ENCODE results near the gene ERC1.

Gene ERC1

DNA sequence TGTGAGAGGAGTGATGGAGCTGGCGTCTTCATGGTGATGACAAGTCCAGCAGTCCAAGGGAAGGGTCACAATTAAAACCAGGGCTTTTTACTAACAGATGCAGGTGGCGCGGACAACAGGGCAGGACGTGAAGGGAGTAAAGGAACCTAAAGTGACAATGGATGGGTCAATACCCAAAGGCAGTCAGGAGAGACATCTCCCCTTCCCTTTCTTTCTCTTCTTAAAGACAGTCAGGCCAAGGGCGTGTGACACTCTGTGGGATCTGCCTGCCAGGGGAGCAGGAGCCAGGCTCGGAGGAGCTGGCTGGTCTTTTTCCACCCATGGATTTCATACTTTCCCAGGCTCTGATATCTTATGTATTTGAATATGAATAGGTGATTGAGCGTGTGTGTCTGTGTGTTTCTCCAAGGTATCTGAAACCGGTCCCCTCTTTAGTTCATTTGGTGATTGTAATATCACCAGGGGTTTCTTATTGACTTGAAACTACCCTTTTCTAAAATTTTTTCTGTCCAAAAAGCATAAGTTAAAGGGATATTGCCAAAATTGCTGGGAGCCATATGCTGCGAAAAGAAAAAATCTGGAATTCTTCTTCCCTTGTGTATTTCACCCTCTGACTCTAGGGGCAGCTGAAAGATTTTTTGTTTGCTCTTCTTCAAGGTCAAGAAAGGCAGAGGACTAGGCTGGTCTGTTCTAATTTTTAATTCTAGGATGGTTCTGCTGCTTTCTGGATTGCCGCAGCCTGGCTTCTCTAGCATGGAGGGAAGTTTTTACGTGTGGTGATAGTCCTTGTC lies 541.5 kb downstream of the ERC1 start:
- no peak for DNase-seq (ENCODE audit: low read depth in 2 of 2)

GRCh38 chr12:1533205-1533601 lies 542.2 kb downstream of the ERC1 start:
- DNase-seq (ENCODE audit: low read depth in 2 of 2) = no peak

GRCh38 chr12:1533602-1534304 lies 542.7 kb downstream of the ERC1 start:
- DNase-seq (ENCODE audit: low read depth in 2 of 2) = peak; percentile 8 to 28

- no peak for DNase-seq (ENCODE audit: low read depth in 2 of 2)
Measured at GRCh38 chr12:1534748-1535147, 543.7 kb downstream of the ERC1 start.

- DNase-seq (ENCODE audit: low read depth in 2 of 2) = no peak
Measured at GRCh38 chr12:1536817-1537216, 545.8 kb downstream of the ERC1 start.

DNA sequence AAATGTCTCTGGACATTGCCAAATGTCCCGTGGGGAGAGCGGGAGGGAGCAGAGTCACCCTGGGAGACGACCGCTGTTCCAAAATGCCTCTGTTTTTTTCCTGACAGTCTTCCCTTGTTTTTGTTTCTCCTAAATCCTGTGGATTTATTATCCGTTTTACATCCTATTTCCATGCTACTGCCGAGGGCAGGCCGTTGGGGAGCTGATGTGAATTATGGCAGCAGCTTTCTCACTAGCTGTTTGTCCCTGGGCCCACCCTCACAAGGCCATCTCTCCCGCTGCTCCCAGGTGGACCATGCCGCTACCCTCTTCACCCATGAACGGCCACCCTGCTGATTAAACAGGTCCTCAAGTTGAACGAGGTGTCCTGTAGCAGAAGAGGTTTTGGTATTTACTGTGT lies 548.1 kb downstream of the ERC1 start:
- DNase-seq (ENCODE audit: low read depth in 2 of 2) = no peak

GRCh38 chr12:1540690-1541089 lies 549.7 kb downstream of the ERC1 start:
- DNase-seq (ENCODE audit: low read depth in 2 of 2) = no peak

DNA sequence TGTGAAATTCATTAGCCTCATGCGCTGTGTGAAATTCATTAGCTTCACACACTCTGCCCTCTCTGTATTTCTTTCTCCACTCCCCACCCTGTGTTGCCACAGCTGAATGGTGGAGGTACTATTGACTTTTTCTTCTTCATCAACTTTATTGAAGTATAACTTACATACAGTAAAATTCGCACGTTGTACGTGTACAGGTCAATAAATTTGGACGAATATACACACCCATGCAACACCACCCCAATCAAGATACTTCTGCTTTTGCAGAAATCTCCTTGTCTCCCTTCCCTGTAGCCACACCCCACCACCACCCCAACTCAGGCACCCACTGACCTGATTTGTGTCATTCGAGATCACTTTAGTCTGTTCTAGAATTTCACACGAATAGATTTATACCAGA lies 551.6 kb downstream of the ERC1 start:
- no peak for DNase-seq (ENCODE audit: low read depth in 2 of 2)

GRCh38 chr12:1544996-1545700 lies 554.1 kb downstream of the ERC1 start:
- DNase-seq (ENCODE audit: low read depth in 2 of 2) = no peak
